ENCODE measurements around the gene ANKRD12. TPM values are rescaled to one million over a fixed set of nuclear protein-coding genes. Genes with fewer than 3 reads are reported as not detected.

Gene ANKRD12
- total and polyA plus RNA-seq, 7 donors = 5.1 to 132 (median 88.5) TPM

DNA sequence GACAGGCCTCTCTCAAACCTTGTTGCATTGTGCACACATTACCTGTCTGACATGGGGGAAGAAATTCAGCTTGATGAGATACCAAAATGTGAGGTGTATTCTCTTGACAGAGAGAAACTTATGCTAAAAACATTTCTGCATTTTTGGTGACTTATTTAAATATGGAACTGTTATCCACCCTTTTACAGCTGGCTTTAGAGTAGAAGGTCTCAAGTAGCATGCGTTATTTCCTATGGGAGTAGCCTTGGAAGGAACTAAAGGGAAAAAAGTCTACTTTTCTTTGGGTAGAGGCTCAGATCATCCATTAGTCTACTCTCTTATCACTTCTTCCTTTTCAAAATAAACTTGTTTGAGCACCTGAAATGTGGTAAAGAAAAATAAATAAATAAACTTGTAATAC, 141.4 kb downstream of the ANKRD12 start:
- Histone ChIP-seq H3K4me3 (no peak overlapping the region), H3K27me3 (no peaks in the 10 kb centered on the region), H3K4me1 (no peaks in the 10 kb centered on the region), H3K27ac (no peak overlapping the region), H3K9me3 (no peaks in the 10 kb centered on the region), H3K36me3 (peaks cover 0 to 64% (median 13%) of the 10 kb centered on the region in 4 donors)
- 98 to 100% methylated on average over 1 of the region's 1 CpG for WGBS, 2 donors
- intact Hi-C loops (cut with DNase I) = no loop called here
- no peak for DNase-seq
- TF ChIP-seq POLR2A (IDR thresholded peaks at IDR 0.05) (no peak), POLR2AphosphoS5 (IDR thresholded peaks at IDR 0.05) (no peak), EP300 (IDR thresholded peaks at IDR 0.05) (no peak)
- TF ChIP-seq, protein P1, sequence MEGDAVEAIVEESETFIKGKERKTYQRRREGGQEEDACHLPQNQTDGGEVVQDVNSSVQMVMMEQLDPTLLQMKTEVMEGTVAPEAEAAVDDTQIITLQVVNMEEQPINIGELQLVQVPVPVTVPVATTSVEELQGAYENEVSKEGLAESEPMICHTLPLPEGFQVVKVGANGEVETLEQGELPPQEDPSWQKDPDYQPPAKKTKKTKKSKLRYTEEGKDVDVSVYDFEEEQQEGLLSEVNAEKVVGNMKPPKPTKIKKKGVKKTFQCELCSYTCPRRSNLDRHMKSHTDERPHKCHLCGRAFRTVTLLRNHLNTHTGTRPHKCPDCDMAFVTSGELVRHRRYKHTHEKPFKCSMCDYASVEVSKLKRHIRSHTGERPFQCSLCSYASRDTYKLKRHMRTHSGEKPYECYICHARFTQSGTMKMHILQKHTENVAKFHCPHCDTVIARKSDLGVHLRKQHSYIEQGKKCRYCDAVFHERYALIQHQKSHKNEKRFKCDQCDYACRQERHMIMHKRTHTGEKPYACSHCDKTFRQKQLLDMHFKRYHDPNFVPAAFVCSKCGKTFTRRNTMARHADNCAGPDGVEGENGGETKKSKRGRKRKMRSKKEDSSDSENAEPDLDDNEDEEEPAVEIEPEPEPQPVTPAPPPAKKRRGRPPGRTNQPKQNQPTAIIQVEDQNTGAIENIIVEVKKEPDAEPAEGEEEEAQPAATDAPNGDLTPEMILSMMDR (IDR thresholded peaks at IDR 0.05) = no peak

DNA sequence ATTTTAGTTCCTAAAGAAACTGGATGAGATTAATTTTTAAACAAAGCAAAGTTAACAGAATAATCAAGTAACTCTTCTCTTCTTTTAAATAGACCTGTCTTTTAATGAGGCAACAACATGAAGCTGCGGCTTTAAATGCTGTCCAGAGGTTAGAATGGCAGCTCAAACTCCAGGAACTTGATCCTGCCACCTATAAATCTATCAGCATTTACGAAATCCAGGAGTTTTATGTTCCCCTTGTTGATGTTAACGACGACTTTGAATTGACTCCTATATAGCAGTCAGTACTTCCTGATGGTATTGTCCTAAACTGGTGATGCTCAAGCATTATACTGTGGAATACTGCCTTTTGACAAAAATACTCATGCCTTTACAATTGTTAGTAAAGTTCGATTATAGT, 144.3 kb downstream of the ANKRD12 start:
- WGBS, 2 donors = 54 to 73% methylated on average over 5 of the region's 5 CpGs
- intact Hi-C loops (cut with DNase I) = no loop called here
- H3K4me3 ChIP-seq = no peak overlapping the region
- peaks cover 0 to 45% (median 13%) of the 10 kb centered on the region in 4 donors for H3K36me3 ChIP-seq
- H3K9me3 ChIP-seq = no peaks in the 10 kb centered on the region
- H3K27ac ChIP-seq = no peak overlapping the region
- DNase-seq = no peak
- TF ChIP-seq POLR2AphosphoS5 (IDR thresholded peaks at IDR 0.05) = no peak
- TF ChIP-seq, protein P1 (IDR thresholded peaks at IDR 0.05) = no peak
- no peak for TF ChIP-seq POLR2A (IDR thresholded peaks at IDR 0.05)
- TF ChIP-seq EP300 (IDR thresholded peaks at IDR 0.05) = no peak
- no peaks in the 10 kb centered on the region for H3K27me3 ChIP-seq
- H3K4me1 ChIP-seq = no peaks in the 10 kb centered on the region

DNA sequence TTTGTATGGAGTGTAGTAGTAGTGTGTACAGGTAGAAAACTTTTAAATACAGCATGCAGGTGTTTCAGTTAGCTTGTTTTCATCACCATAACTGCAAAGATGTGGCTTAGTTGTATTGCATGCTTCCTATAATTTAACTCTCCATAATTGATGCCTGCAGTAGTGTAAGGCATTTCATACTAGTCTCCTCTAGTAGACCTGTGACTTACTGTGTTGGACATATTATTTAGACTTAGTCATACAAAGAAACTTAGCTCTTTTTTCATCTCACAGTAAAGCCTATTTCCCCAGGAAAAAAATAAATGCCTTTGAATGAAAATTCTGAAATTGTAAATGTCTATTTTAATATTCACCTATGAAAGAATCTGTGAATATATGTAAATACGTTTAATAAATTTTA, 145.2 kb downstream of the ANKRD12 start:
- WGBS, 2 donors = 91 to 93% methylated on average over 1 of the region's 1 CpG
- Histone ChIP-seq H3K36me3 (peaks cover 0 to 36% (median 9%) of the 10 kb centered on the region in 4 donors), H3K27ac (no peak overlapping the region), H3K4me1 (no peaks in the 10 kb centered on the region), H3K4me3 (no peak overlapping the region), H3K27me3 (no peaks in the 10 kb centered on the region), H3K9me3 (no peaks in the 10 kb centered on the region)
- no peak for DNase-seq
- TF ChIP-seq, protein P1 (IDR thresholded peaks at IDR 0.05) = no peak
- no peak for TF ChIP-seq EP300 (IDR thresholded peaks at IDR 0.05)
- TF ChIP-seq POLR2A (IDR thresholded peaks at IDR 0.05) = no peak
- no peak for TF ChIP-seq POLR2AphosphoS5 (IDR thresholded peaks at IDR 0.05)
- intact Hi-C loops (cut with DNase I) = no loop called here

DNA sequence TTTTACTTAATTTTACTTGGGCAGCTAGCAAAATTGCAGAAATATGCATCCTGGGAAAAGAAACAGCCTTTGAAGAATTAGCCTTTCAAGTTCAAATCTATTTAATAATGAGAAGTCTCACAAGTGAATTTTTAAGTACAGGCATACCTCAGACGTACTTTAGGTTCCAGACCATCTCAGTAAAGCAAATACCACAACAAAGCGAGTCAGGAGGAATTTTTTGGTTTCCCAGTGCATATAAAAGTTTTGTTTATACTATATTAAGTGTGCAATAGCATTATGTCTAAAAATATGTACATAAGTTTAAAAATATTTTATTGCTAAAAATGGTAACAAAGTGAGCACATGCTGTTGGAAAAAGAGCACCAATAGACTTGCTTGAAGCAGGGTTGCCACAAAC, 147.2 kb downstream of the ANKRD12 start:
- no peaks in the 10 kb centered on the region for H3K9me3 ChIP-seq
- 75 to 92% methylated on average over 2 of the region's 2 CpGs for WGBS, 2 donors
- peaks cover 0 to 23% (median 5%) of the 10 kb centered on the region in 4 donors for H3K36me3 ChIP-seq
- no peak overlapping the region for H3K4me3 ChIP-seq
- TF ChIP-seq, protein P1 (IDR thresholded peaks at IDR 0.05) = no peak
- no peak for TF ChIP-seq POLR2AphosphoS5 (IDR thresholded peaks at IDR 0.05)
- no peaks in the 10 kb centered on the region for H3K27me3 ChIP-seq
- no peaks in the 10 kb centered on the region for H3K4me1 ChIP-seq
- DNase-seq = no peak
- no peak overlapping the region for H3K27ac ChIP-seq
- intact Hi-C loops (cut with DNase I) = no loop called here

DNA sequence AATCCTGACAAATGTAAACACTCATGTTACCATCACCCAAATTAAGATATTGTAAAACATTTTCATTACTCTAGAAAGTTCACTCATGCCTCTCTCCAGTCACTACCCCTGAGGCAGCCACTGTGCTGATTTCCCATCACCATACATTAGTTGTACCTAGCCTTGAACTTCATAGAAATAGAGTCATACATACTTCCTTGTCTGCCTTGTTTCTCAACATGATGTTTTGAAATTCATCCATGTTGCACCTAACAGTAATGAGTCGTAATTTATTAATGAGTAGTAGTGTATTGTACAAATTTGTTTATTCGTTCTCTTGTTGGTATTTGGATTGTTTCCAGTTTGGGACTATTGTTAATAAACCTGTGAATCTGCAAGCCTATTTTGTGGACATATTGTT, 149.0 kb downstream of the ANKRD12 start:
- intact Hi-C loops (cut with DNase I) = no loop called here
- DNase-seq = no peak
- TF ChIP-seq POLR2AphosphoS5 (IDR thresholded peaks at IDR 0.05) (no peak), EP300 (IDR thresholded peaks at IDR 0.05) (no peak), POLR2A (IDR thresholded peaks at IDR 0.05) (no peak)
- TF ChIP-seq, protein P1 (IDR thresholded peaks at IDR 0.05) = no peak
- Histone ChIP-seq H3K27me3 (no peaks in the 10 kb centered on the region), H3K4me1 (no peaks in the 10 kb centered on the region), H3K36me3 (peaks cover 0 to 5% (median 0%) of the 10 kb centered on the region in 4 donors), H3K27ac (no peak overlapping the region), H3K4me3 (no peak overlapping the region), H3K9me3 (no peaks in the 10 kb centered on the region)
- 96 to 98% methylated on average over 2 of the region's 2 CpGs for WGBS, 2 donors

Data from sigmoid colon (tissue), 7 donors.